ENCODE data around the gene USP8.

- TF ChIP-seq, protein P1, sequence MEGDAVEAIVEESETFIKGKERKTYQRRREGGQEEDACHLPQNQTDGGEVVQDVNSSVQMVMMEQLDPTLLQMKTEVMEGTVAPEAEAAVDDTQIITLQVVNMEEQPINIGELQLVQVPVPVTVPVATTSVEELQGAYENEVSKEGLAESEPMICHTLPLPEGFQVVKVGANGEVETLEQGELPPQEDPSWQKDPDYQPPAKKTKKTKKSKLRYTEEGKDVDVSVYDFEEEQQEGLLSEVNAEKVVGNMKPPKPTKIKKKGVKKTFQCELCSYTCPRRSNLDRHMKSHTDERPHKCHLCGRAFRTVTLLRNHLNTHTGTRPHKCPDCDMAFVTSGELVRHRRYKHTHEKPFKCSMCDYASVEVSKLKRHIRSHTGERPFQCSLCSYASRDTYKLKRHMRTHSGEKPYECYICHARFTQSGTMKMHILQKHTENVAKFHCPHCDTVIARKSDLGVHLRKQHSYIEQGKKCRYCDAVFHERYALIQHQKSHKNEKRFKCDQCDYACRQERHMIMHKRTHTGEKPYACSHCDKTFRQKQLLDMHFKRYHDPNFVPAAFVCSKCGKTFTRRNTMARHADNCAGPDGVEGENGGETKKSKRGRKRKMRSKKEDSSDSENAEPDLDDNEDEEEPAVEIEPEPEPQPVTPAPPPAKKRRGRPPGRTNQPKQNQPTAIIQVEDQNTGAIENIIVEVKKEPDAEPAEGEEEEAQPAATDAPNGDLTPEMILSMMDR (IDR thresholded peaks at IDR 0.05; ENCODE audit: low read depth, low read length), result no peak
- TF ChIP-seq POLR2A (IDR thresholded peaks at IDR 0.05; ENCODE audit: extremely low read depth, insufficient read length) (no peak), MYC (IDR thresholded peaks at IDR 0.05; ENCODE audit: low read depth, low read length) (no peak)
- TF ChIP-seq, protein P2, sequence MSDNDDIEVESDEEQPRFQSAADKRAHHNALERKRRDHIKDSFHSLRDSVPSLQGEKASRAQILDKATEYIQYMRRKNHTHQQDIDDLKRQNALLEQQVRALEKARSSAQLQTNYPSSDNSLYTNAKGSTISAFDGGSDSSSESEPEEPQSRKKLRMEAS (IDR thresholded peaks at IDR 0.05; ENCODE audit: low read depth, low read length), result no peak
Measured at GRCh38 chr15:50501815-50502214, 77.6 kb downstream of the USP8 start.
